ENCODE data around the gene IMP3.

IMP3 gene

DNA sequence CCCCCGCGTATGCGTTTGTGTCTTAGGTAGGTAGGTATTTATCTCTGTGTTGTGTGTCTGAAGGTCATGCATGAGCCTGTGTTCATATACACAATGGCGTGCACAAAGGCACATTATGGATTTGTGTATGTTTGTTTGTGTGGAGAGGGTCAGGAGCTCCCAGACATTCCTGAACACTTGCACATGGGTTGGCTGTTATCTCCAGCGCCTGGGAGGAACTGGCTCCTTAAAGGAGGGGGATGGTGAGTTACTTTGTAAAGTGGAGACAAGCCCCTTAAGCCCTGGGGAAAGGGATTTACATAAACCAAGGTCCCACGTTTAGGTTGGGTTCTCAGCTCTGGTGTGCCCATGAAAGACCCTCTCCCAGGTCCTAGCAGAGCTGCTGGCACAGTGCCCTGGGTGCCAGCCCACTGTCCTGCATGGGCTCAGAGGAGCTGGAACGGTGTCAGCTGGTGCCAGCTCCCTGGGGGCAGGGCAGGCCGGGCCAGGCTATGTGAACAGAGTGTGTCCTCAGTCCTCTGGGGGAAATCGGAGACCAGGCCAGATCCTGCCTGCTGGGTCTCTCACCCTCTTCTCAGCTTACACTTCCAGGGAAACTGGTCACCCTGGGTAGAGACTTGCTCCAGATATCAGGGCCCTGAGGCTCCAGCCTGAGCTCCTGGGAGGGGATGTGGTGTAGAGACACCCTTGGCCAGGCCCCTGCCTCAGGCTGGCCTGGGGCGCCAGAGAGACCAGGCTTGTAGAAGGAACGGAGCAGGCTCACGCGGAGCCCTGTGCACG, 32.8 kb upstream of the IMP3 start:
- no peak for DNase-seq

- DNase-seq = no peak
Observed at GRCh38 chr15:75671730-75672602, 31.9 kb upstream of the IMP3 start.

DNA sequence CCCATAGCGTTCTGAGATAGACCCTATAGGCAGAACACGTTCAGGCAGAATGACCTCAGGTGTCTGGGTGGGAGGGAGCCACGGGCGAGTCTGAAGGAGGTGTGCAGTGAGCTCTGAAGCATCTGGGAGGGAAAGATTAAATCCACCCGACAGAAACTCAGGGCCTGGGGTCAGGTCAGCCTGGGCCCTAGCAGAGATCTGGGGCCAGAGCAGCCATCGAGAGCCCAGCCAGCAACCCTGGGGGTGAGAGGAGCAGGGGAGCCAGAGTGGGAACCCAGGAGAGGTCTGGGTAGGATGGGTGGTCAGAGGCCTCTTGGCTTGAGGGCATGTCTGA, 29.8 kb upstream of the IMP3 start:
- DNase-seq = no peak

DNA sequence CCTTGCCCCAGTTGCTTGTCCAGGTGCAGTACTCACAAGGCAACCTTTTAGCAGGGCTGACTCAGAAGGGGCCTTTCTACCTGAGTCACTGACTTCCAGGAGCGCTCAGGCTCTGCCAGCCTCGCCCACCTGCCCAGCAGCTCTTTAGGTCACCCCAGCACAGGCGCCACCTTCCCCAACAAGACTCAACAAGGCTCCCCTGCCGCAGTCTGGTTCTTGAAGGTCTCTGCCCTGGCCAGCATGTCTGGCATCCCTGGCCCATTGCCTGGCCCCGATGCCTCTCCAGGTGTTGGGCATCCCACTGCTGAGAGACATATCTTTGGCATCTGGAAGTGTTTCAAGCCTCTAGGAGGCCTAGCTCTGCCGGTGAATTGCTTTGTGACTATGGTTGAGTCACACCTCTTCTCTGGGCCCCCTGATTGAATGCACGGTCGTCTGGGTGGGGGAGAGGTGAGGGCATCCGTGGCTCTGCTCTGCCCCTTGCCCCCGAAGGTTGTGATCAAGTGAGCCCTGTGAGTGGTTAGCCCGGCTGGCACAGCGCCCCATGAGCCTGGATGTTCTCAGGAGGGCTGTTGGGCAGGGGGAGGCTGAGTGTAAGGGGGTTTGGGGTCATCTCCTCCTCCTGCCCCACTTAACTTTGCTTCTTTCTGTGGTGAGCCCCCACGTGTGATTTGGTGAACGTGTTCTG, 29.3 kb upstream of the IMP3 start:
- no peak for DNase-seq

GRCh38 chr15:75666823-75667501, 26.9 kb upstream of the IMP3 start:
- DNase-seq = no peak

DNA sequence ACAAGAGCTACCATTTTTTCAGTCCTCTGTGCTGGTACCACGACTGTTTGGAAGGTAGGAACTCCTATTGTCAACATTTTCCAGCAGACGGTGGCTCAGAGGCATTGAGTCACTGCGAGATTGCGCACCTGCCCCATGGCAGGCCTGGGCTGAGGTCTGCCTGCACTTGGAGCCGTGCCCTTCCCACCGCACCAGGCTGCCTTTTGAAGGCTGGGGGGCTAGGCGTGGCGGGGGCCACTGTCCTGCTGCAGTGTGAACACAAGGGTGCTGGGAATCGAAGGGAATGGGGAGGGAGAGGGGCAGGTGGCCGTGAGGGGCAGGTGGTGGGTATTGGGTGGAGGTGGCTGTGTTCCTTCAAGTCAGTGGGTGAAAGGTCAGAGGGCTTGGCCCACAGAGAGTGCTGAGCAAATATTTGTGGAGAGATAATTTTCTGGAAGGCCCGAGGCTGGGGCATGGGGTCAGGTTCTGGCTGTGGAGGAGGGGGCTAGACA, 24.0 kb upstream of the IMP3 start:
- DNase-seq = no peak

DNA sequence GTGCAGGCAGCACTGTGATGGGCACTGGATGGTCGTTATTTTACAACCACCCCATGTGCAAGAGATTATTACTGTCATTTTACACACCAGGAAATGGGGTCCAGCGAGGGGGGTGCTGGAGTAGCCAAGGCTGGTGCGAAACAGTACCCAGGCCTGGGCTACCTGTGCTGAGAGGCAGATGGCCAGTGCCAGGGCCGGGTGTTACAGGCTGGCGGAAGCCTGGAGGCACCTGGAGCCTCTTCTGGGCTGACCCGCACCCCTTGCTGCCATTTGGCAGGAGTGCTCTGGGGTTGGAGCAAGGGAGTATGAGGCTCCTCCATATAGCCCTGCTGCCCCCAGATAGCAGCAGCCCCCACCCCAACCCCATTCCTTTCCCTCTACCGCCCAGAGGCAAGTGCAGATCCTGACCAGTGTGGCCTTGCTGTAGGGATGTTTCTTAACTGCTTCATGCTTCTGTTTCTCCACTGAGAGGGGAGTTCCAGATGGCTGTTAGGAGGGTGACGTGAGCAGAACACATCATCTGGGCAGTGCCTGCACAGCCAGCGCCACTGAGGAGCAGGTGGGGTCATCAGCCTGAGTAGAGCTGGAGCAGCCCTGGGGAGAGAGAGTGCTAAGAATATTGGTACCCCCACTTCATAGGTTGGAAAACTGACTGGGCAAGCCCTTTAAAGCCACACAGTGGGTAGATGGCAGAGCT, 22.9 kb upstream of the IMP3 start:
- no peak for DNase-seq

GRCh38 chr15:75661756-75662140, 21.7 kb upstream of the IMP3 start:
- no peak for DNase-seq

DNA sequence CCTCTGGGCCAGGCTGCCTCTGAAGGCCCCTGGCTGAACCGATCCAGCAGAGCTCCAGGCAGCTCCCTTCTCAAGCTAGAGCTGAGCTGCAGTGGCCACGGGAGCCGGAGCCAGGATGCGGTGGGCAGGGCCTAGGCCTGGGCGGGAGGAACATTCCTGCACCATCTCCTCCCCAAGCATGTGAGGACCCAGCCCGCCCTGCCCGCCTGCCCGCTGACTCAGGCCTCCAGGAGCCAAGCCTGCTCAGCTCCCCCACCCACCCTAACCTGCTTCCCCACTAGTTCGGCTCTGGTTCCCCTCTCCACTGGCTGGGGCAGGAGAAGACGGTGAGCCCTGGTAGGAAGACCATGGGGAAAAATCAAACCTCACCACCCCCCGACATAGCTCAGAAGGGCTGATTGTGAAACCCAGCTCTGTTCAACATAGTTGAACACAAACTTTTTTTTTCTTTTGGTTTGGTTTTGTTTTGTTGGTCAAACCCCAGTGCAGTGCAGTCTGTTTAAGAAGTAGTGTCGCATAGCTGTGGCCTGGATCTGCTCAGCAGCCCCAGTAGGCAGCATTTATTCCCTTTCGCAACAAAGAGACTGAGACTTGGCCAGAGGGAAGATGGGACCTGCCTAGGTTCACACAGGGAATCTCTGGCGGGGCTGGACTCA, 21.2 kb upstream of the IMP3 start:
- no peak for DNase-seq

- no peak for DNase-seq
Observed at GRCh38 chr15:75659928-75660645, 20.1 kb upstream of the IMP3 start.

DNA sequence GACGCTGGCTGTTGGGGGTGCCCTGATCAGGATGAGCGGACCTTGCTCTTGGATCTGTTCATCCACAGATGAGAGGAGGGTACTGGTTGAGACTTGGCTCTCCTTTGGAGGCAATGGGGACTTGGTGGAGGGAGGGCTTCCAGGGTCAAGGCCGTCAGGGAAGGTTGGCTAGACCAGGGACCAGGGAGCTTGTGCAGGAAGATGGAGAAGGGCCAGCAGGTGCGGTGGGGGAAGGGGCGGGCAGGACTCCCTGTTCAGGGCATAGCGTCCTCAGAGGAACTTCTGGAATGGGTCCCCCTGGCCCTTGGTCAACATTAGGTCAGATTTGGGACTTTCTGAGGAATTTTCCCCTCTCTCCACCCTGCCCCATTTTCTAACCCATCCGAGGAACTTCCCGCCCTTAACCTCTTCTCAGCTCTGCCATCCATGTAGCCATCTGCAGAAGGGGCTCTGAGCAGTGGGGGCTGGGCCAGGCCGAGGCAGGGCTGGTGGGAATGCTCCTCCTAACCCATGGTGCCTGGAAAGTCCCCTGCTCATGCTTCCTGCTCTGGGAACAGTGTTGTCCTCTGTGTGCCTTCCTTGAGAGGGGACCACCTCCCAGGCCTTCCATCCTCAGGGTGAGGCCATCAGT, 19.2 kb upstream of the IMP3 start:
- DNase-seq = no peak

GRCh38 chr15:75656813-75657212, 16.8 kb upstream of the IMP3 start:
- DNase-seq = no peak

DNA sequence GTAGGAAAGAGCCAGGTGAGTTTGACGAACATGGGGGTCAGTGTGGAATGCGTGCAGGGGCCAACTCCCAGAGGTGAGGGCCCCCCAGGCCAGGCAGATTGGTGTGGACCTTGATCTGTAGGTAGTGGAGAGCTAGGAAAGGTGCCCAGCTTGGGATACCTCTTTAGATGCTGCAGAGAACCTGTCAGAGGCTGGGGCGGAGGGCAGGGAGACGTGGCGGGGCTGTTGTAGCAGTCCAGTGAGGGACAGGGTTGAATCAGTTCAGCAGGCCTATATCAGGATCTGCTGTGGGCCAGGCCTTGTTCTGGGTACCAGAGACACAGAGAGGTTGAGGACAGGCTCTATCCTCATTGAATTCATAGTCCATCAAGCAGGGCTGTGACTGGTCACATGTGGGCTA, 16.3 kb upstream of the IMP3 start:
- no peak for DNase-seq

DNA sequence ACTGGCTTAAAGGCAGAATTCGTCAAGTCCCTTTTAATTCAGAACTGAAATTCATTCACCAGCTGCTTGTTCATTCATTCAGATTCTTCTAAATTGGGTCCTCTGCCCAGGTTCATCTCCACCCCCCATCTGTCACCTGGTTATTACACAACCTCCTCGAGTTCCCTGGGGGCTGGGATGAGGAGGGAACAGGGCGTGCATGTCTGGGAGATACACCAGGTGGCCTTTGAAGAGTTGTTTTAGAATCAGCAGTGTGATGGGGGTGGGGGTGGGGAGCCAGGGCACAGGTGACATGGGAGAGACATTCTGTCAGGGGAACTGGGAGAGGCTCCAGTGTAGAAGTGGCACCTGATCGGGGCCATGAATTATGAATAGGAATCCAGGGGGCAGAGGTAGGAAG, 15.9 kb upstream of the IMP3 start:
- no peak for DNase-seq

- DNase-seq = no peak
Observed at GRCh38 chr15:75654201-75654907, 14.3 kb upstream of the IMP3 start.

- DNase-seq = no peak
Observed at GRCh38 chr15:75653347-75653913, 13.4 kb upstream of the IMP3 start.

DNA sequence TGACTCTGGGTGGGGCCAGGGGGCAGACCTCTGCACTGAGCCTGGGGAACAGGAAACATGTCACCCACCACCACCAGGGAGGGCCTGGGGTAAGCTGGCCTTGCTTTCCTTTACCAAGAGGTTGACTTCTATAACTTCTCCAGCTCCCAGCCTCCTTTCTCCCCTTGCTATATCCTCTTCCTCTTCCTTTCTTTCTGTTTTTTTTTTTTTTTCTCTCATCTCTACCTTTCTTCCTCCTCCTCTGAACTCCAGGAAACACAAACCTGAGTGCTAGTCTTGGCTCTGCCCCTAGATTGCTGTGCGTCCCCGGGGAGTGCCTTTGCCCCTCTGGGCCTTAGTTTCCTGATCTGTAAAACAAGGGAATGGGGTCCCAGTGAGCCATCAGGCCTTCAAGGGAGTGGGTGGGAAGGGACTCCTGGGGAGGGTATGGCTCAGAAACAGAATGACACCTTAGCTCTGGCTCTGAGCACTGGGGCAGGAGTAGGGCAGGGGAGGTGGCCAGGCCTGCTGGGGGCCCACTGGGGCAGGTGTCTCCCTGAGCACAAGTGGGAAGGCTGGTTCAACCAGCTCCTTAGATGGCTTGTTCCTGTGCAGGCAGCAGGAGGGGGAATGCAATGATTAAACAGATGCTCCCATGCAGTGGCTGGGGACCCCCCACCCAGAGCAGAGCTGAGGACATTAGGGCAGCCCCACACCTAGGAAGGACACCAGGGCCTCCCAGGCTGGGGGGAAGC, 12.0 kb upstream of the IMP3 start:
- DNase-seq = no peak

GRCh38 chr15:75650908-75651809, 11.1 kb upstream of the IMP3 start:
- DNase-seq = no peak
